ENCODE measurements around the gene SIX3.

The SIX3 gene

GRCh38 chr2:44944102-44944951 is 2.8 kb downstream of the SIX3 start:
- no peak for DNase-seq

DNA sequence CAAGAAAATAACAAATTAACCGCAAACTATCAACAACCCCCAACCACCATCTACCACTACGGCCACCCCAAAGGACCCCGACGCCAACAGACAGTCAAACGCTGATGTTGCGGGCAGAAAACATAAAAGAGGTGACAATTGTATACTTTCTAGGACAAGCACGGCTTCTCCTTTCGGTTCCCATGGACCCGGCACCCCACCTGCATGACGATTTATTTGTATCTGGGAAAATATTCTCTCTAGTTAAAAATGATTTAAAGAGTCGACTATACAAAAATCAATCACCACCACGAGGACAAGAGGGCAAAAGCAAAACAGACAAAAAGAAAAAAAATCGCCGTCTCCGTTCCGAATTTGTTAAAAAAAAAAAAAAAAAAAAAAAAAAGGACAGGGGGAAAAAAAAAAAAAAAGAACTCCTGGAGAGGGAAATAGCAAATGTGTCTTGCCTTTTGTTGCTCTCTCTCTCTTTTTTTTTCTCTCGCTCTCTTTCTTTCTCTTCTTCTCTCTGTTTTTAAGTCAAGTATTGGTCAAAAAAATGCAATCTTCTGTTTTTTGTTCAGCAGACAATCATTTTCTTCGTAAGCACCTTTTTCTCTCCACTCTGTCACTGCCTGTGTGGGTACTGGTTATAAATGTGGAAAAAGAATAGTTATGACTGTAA is 3.6 kb downstream of the SIX3 start:
- DNase-seq: no peak

DNA sequence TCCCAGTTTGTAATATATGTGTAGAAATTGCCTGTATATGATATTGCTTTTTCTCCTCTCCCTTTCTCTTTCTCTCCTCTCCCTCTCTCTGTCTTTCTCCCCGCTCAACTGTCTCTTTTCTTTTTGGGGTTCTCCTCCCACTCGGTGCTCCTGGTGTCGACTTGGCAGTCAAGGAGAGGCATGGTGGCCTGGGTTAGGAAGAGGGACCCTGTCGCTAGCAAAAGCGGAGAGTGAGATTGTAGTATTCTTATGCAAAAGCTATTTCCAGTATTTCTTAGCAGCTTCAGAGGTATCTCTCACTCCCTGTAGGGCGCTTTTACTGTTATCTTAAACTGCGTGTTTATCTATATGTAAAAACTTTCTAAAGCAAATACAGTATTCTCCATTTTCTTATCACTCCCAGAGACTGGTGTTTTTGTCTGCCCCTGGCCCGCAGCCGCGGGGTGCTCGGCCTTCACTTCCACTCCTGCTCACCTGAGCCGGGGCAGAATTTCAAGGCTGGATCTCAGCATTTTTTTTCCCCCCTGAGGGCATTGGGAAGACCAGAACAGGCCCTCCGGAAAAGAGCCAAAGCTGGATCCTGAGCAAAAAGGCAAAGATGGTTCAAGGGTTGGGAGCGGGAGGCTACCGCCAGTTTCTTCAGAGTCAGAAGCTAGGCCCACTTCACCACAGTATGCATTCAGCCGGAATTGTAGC is 4.3 kb downstream of the SIX3 start:
- DNase-seq: no peak

DNA sequence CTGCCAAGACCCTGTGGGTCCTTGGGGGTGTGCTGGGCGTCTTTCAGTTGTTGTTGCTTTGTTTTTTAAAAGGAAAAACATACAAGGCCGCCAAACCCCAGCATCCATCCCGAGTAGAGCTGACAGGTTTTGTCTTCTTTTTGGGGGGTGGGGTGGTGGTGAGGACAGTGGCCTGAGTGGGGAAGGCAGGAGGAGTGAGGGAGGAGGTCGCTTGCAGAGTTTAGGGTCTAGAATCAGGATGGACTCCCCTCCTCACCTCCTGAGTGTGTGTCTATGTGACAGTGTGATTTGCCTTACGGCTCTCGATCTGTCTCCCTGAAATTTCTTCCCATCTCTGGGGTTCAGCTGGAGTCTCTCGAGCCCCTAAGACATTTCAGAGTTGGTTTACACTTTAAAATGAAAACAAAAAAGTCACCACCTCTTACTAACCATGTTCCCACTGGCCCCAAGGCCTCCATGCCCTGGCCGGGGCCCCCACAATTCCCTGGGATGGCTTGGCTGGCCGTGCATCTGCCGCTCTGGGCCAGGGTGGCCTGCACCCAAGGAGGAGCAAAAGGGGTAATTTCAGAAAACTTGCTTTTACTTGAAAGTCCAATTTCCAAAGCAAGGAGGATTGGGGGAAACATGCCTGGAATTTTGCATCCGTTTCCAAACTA is 5.0 kb downstream of the SIX3 start:
- no peak for DNase-seq

DNA sequence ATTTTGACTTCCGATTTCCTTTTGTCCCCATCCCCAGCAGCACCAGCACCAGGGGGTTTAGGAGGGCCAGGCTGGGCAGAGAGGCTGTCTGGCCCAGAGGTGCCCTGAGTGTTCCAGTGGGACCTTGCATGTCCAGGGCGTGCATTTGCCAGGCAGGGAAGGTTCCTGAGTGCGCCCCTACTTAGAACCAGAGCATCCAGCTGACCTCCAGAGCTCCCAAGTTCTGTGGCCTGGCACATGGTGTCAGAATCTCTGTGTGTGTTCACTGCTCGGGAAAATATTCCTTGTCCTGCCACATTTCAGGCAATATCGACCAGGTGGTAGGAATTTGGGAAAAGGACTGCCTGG is 5.5 kb downstream of the SIX3 start:
- no peak for DNase-seq

- DNase-seq: no peak
Measured at GRCh38 chr2:44948565-44949328, 7.2 kb downstream of the SIX3 start.

DNA sequence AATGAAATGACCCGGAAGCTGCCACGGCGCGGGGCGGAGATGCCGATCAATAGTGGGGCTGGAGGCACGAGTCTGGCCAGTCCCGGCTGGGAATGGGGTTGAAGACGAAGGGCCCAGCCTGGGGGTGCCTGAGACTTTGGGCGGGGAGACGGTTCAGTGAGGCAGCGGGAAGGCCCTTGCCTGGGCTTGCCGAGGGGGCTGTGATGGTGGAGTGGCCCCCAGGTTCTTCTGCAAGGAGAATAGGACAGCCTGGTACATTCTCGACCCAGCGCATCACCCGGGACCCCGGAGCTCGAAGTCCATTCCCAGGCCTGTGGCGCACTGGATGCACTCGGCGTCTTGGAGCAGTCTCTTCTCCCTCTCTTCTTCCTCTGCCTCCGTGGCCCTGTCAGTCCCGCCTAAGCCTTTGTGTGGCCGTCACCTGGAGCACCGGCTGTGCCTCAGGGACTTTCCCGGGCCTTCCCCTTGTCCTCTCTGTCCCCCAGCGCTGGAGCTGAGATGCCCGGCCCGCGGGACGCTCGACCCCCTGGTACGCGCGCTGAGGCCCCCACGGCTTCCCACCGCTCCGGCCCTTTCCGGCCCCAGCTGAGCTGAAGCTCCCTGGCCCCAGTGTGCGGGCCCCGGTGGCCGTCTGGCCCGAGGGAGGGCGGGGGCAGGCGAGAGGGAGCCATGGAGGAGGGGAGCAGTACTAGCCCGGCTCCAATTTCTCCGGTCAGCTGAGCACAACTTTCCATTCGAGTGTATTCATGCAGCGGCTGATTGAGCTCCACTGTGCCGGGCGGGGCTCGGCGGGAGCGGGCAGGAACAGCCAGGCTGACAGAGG is 8.0 kb downstream of the SIX3 start:
- no peak for DNase-seq

GRCh38 chr2:44950646-44951045 is 9.1 kb downstream of the SIX3 start:
- DNase-seq: no peak

GRCh38 chr2:44951124-44951523 is 9.6 kb downstream of the SIX3 start:
- DNase-seq: no peak

GRCh38 chr2:44951714-44952113 is 10.2 kb downstream of the SIX3 start:
- DNase-seq: no peak

DNA sequence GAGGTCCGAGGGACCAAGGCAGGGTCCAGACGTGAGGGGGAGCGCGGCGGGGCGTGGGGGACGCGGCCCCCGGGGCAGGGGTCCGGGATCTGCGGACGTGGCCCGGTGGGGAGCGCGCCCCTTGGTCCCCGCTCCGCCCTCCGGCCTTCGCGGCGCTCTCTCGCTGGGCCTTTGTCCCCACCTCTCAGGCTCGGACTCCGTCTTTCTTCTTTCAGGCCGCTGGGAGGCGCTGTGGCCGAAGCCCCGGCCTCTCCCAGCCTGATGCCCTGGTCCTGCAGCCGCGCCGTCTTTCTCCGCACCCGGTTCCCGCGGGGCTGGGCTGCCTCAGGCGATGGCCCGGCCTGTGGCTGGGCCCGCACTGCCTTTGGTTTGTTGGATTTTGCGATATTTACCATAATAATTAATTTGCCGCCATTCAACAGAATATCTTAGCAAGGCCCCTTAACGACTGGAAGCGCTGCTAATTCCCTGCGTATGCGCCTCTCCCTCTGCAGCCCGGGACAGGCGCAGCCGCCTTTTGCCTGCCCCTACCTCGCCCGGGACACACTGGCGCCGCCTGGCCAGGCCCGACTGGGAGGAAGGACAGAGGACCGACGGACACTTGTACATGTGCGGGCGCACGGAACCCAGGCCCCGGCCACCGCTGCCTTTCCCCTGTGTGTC is 10.8 kb downstream of the SIX3 start:
- no peak for DNase-seq

DNA sequence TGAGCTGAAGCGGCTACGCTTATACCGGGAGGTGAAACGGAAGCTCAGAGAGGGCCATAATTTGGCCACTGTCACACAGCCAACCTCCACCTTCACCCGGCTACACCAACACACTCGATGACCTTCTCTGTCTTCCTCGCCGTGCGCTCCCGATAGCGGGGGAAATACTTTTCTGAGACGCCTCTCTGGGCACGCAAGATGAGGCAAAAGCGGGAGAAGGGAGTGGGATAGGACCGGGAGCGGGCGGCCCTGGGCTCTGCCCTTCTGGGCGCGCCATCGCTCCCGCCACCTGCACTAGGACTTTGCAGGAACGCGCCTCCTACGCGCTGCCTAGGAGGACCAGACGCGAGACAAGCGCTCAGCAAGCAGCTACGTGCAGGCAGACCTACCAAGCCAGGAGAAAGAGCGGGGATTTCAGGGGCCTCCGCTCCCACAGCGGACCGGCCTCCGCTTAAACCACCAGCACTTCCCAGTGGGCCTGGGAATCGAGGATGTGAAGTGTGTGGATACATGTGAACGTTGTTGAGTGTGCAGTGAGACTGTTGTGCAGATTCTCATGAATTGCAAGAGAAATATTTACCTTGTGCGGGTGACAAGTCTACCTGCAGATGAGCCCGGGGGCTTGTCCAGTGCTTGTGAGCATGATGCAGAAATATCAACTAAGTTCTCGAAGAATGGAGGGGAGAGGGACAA is 11.4 kb downstream of the SIX3 start:
- DNase-seq: no peak

- no peak for DNase-seq
Measured at GRCh38 chr2:44953499-44953883, 12.0 kb downstream of the SIX3 start.

- DNase-seq: no peak
Measured at GRCh38 chr2:44954447-44954888, 13.0 kb downstream of the SIX3 start.

- DNase-seq: no peak
Measured at GRCh38 chr2:44954889-44955592, 13.5 kb downstream of the SIX3 start.

- DNase-seq: no peak
Measured at GRCh38 chr2:44955593-44956392, 14.3 kb downstream of the SIX3 start.

- no peak for DNase-seq
Measured at GRCh38 chr2:44956843-44957242, 15.3 kb downstream of the SIX3 start.

DNA sequence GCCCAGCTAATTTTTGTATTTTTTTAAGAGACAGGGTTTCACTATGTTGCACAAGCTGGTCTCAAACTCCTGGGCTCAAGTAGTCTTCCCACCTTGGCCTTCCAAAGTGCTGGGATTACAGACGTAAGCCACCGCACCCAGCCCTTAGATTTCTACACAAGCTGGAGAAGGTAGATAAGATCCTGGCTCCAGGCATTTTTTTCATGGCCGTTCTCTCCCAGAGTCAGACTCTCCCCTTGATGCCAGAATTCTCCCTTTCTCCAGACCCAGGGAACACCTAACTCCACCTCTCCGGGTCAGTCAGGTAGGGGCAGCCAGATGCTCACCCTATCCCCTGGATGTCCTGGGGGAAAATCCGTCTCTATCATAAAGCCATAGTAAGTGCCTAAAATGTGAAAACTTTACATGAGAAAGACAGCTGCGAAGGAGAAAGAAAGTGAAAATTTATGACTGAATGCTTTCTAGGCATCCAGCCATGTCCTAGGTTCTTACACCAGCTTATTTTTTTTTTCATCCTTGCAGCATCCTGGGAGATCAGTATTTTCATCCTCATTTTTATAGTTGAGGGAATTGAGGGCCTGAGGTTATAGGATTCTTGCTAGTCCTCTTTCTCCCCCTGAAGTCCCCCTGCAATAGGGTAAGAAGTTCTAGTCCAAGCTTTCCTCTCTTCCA is 16.3 kb downstream of the SIX3 start:
- no peak for DNase-seq

All from SIG-M5 (cell line).